ENCODE results near the gene DNM3.

Gene DNM3

GRCh38 chr1:172145656-172146055 is 304.4 kb downstream of the DNM3 start:
- TF ChIP-seq EZH2 (optimal IDR thresholded peaks at IDR 0.05; ENCODE audit: low read depth, low read length) (no peak), CTCF (IDR thresholded peaks at IDR 0.05; ENCODE audit: low read length) (no peak), EZH2phosphoT487 (IDR thresholded peaks at IDR 0.05; ENCODE audit: low read length) (no peak)
- Histone ChIP-seq H2AFZ (ENCODE audit: low read length) (no peak overlapping the region), H3K9me2 (replicated peaks; ENCODE audit: insufficient read depth, low read length) (no peaks in the 10 kb centered on the region), H3K9ac (ENCODE audit: low read length) (no peak overlapping the region), H4K20me1 (ENCODE audit: insufficient read depth, low read length) (no peaks in the 10 kb centered on the region), H3F3A (ENCODE audit: insufficient read depth, low read length) (no peaks in the 10 kb centered on the region), H3K27ac (ENCODE audit: low read length) (no peak overlapping the region), H3K36me3 (replicated peaks; ENCODE audit: insufficient read depth, low read length) (no peaks in the 10 kb centered on the region), H3K27me3 (replicated peaks; ENCODE audit: insufficient read depth, low read length) (no peaks in the 10 kb centered on the region), H3K4me3 (ENCODE audit: low read length) (no peak overlapping the region), H3K79me2 (ENCODE audit: low read length) (no peaks in the 10 kb centered on the region), H3K4me1 (ENCODE audit: low read length) (no peaks in the 10 kb centered on the region), H3K9me3 (replicated peaks; ENCODE audit: insufficient read depth, low read length) (no peaks in the 10 kb centered on the region), H3K4me2 (ENCODE audit: low read depth, low read length) (no peak overlapping the region)
- no peak for DNase-seq

DNA sequence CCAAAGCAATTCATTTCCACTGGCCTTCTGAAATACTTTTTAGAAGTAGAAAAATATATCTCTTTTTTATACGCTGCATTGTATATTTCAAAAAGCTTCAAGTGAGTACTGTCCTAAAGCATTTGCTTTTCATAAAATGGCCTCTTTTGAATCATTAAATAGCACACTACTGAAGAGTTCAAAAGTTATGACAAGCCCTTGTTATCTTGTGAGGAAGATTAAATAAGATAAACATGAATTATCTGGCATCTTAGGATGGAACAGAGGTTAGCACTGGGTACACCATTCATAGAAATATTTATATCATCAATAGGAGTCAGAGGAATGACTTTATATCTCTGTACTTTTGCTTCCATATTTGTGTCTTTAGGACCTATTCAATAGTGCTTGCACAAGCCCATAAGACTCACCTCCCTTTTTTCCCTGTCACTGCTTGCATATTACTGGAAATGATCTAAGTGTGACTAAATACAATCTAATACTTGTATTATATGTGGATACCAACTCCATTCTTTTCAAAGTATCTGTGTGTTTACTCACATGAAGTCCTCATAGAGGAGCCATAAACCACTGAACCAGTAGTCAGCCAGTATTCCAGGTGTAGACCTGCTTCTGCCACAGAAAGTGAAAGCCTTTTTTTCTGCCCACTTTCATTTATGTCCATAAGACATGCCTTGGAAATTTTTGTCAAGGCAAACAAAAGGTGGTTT is 305.0 kb downstream of the DNM3 start:
- H3K27me3 ChIP-seq (replicated peaks; ENCODE audit: insufficient read depth, low read length), result no peaks in the 10 kb centered on the region
- no peaks in the 10 kb centered on the region for H4K20me1 ChIP-seq (ENCODE audit: insufficient read depth, low read length)
- H3K27ac ChIP-seq (ENCODE audit: low read length), result no peak overlapping the region
- no peak for TF ChIP-seq CTCF (IDR thresholded peaks at IDR 0.05; ENCODE audit: low read length)
- no peak overlapping the region for H3K4me3 ChIP-seq (ENCODE audit: low read length)
- no peaks in the 10 kb centered on the region for H3K4me1 ChIP-seq (ENCODE audit: low read length)
- no peaks in the 10 kb centered on the region for H3K9me2 ChIP-seq (replicated peaks; ENCODE audit: insufficient read depth, low read length)
- no peaks in the 10 kb centered on the region for H3K79me2 ChIP-seq (ENCODE audit: low read length)
- H3F3A ChIP-seq (ENCODE audit: insufficient read depth, low read length), result no peaks in the 10 kb centered on the region
- H3K36me3 ChIP-seq (replicated peaks; ENCODE audit: insufficient read depth, low read length), result no peaks in the 10 kb centered on the region
- DNase-seq, result no peak
- H3K9ac ChIP-seq (ENCODE audit: low read length), result no peak overlapping the region
- H3K9me3 ChIP-seq (replicated peaks; ENCODE audit: insufficient read depth, low read length), result no peaks in the 10 kb centered on the region
- H3K4me2 ChIP-seq (ENCODE audit: low read depth, low read length), result no peak overlapping the region
- H2AFZ ChIP-seq (ENCODE audit: low read length), result no peak overlapping the region

- no peaks in the 10 kb centered on the region for H3K9me2 ChIP-seq (replicated peaks; ENCODE audit: insufficient read depth, low read length)
- no peaks in the 10 kb centered on the region for H3F3A ChIP-seq (ENCODE audit: insufficient read depth, low read length)
- H3K9ac ChIP-seq (ENCODE audit: low read length), result no peak overlapping the region
- H3K4me2 ChIP-seq (ENCODE audit: low read depth, low read length), result no peak overlapping the region
- H4K20me1 ChIP-seq (ENCODE audit: insufficient read depth, low read length), result no peaks in the 10 kb centered on the region
- H3K79me2 ChIP-seq (ENCODE audit: low read length), result no peaks in the 10 kb centered on the region
- no peak for DNase-seq
- no peak overlapping the region for H3K27ac ChIP-seq (ENCODE audit: low read length)
- no peak overlapping the region for H3K4me3 ChIP-seq (ENCODE audit: low read length)
- no peak overlapping the region for H2AFZ ChIP-seq (ENCODE audit: low read length)
- H3K36me3 ChIP-seq (replicated peaks; ENCODE audit: insufficient read depth, low read length), result no peaks in the 10 kb centered on the region
- no peaks in the 10 kb centered on the region for H3K9me3 ChIP-seq (replicated peaks; ENCODE audit: insufficient read depth, low read length)
- no peaks in the 10 kb centered on the region for H3K4me1 ChIP-seq (ENCODE audit: low read length)
- H3K27me3 ChIP-seq (replicated peaks; ENCODE audit: insufficient read depth, low read length), result no peaks in the 10 kb centered on the region
- no peak for TF ChIP-seq EZH2 (optimal IDR thresholded peaks at IDR 0.05; ENCODE audit: low read depth, low read length)
These were observed 306.2 kb downstream of the DNM3 start for GRCh38 chr1:172147541-172147940.

- Histone ChIP-seq H3K27me3 (replicated peaks; ENCODE audit: insufficient read depth, low read length) (no peaks in the 10 kb centered on the region), H3K27ac (ENCODE audit: low read length) (no peak overlapping the region)
These were observed 306.9 kb downstream of the DNM3 start for GRCh38 chr1:172148213-172148612.

More at GRCh38 chr1:172148213-172148612, 306.9 kb downstream of the DNM3 start:
- Histone ChIP-seq H3K9me2 (replicated peaks; ENCODE audit: insufficient read depth, low read length) (no peaks in the 10 kb centered on the region), H2AFZ (ENCODE audit: low read length) (no peak overlapping the region), H3K4me1 (ENCODE audit: low read length) (no peaks in the 10 kb centered on the region), H3K4me3 (ENCODE audit: low read length) (no peak overlapping the region), H3K36me3 (replicated peaks; ENCODE audit: insufficient read depth, low read length) (no peaks in the 10 kb centered on the region), H3F3A (ENCODE audit: insufficient read depth, low read length) (no peaks in the 10 kb centered on the region), H3K9ac (ENCODE audit: low read length) (no peak overlapping the region), H3K79me2 (ENCODE audit: low read length) (no peaks in the 10 kb centered on the region), H4K20me1 (ENCODE audit: insufficient read depth, low read length) (no peaks in the 10 kb centered on the region), H3K4me2 (ENCODE audit: low read depth, low read length) (no peak overlapping the region), H3K9me3 (replicated peaks; ENCODE audit: insufficient read depth, low read length) (no peaks in the 10 kb centered on the region)
- TF ChIP-seq EZH2 (optimal IDR thresholded peaks at IDR 0.05; ENCODE audit: low read depth, low read length) (no peak), EZH2phosphoT487 (IDR thresholded peaks at IDR 0.05; ENCODE audit: low read length) (no peak), CTCF (IDR thresholded peaks at IDR 0.05; ENCODE audit: low read length) (no peak)
- no peak for DNase-seq
